ENCODE results near the gene MARCHF2. TPM values are rescaled to one million over a fixed set of nuclear protein-coding genes. Genes with fewer than 3 reads are reported as not detected.
"Not testable (repeated sequence)": the region's sequence is repeated elsewhere in the genome, so short reads cannot be mapped to it uniquely, and the experiment has no call there.

Gene MARCHF2
- total and polyA plus RNA-seq, 4 donors = 50.1 to 70.5 (median 61.7) TPM

GRCh38 chr19:8371011-8371804 is 41.9 kb upstream of the MARCHF2 start:
- Histone ChIP-seq H3K27ac (ENCODE audit: low read depth in 1 of 2, low read length in 2 of 2) (no peak overlapping the region), H3K9me3 (ENCODE audit: control insufficient read depth, low read length) (no peaks in the 10 kb centered on the region), H3K36me3 (ENCODE audit: control insufficient read depth in 1 of 2, insufficient read depth in 2 of 2, low read length in 1 of 2) (no peaks in the 10 kb centered on the region), H3K27me3 (ENCODE audit: control insufficient read depth in 1 of 2, insufficient read depth in 2 of 2, low read length in 1 of 2) (no peaks in the 10 kb centered on the region), H3K4me3 (ENCODE audit: low read length in 2 of 2) (no peak overlapping the region), H3K4me1 (ENCODE audit: control insufficient read depth in 1 of 2, insufficient read depth in 2 of 2, low read length in 2 of 2) (no peaks in the 10 kb centered on the region)
- DNase-seq (no peak), ATAC-seq (ENCODE audit: low FRiP score) (no peak)
- 92 to 93% methylated on average over 28 of the region's 28 CpGs for WGBS, 2 donors
- intact Hi-C loops (cut with DNase I) = no loop called here

DNA sequence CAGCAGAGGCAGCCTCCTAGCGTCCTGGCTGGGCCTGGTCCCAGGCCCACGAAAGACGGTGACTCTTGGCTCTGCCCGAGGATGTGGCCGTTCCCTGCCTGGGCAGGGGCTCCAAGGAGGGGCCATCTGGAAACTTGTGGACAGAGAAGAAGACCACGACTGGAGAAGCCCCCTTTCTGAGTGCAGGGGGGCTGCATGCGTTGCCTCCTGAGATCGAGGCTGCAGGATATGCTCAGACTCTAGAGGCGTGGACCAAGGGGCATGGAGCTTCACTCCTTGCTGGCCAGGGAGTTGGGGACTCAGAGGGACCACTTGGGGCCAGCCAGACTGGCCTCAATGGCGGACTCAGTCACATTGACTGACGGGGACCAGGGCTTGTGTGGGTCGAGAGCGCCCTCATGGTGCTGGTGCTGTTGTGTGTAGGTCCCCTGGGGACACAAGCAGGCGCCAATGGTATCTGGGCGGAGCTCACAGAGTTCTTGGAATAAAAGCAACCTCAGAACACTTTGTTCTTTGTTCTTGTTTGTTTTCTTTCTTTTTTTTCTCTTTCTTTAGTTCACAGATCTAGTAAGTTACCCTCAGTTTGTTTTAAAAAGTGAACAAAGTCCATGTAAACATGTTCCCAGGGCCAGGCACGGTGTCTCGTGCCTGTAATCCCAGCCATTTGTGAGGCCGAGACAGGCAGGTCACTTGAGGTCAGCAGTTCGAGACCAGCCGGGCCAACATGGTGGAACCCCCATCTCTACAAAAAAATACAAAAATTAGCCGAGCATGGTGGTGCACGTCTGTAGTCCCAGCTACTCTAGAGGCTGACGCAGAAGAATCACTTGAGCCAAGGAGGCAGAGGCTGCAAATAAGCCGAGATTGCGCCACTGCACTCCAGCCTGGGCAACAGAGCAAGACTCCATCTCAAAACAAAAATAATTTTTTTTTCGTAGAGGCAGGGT is 39.0 kb upstream of the MARCHF2 start:
- Histone ChIP-seq H3K9me3 (ENCODE audit: control insufficient read depth, low read length) (no peaks in the 10 kb centered on the region), H3K27ac (ENCODE audit: low read depth in 1 of 2, low read length in 2 of 2) (no peak overlapping the region), H3K36me3 (ENCODE audit: control insufficient read depth in 1 of 2, insufficient read depth in 2 of 2, low read length in 1 of 2) (no peaks in the 10 kb centered on the region), H3K27me3 (ENCODE audit: control insufficient read depth in 1 of 2, insufficient read depth in 2 of 2, low read length in 1 of 2) (no peaks in the 10 kb centered on the region), H3K4me3 (ENCODE audit: low read length in 2 of 2) (no peak overlapping the region), H3K4me1 (ENCODE audit: control insufficient read depth in 1 of 2, insufficient read depth in 2 of 2, low read length in 2 of 2) (no peaks in the 10 kb centered on the region)
- DNase-seq (peak in 1 of 2 donors; percentile 40), ATAC-seq (ENCODE audit: low FRiP score) (peak; percentile 49)
- 80 to 83% methylated on average over 26 of the region's 26 CpGs for WGBS, 2 donors
- intact Hi-C loops (cut with DNase I) = no loop called here

GRCh38 chr19:8375766-8376165 is 37.3 kb upstream of the MARCHF2 start:
- DNase-seq = peak in 1 of 2 donors; percentile 42
- 97% methylated on average over 29 to 32 of the region's 32 CpGs for WGBS, 2 donors
- H3K4me1 ChIP-seq (ENCODE audit: control insufficient read depth in 1 of 2, insufficient read depth in 2 of 2, low read length in 2 of 2); H3K27me3 ChIP-seq (ENCODE audit: control insufficient read depth in 1 of 2, insufficient read depth in 2 of 2, low read length in 1 of 2); ATAC-seq (ENCODE audit: low FRiP score); H3K9me3 ChIP-seq (ENCODE audit: control insufficient read depth, low read length); H3K4me3 ChIP-seq (ENCODE audit: low read length in 2 of 2); H3K36me3 ChIP-seq (ENCODE audit: control insufficient read depth in 1 of 2, insufficient read depth in 2 of 2, low read length in 1 of 2); intact Hi-C loops (cut with DNase I); H3K27ac ChIP-seq (ENCODE audit: low read depth in 1 of 2, low read length in 2 of 2): not testable (repeated sequence)

- ATAC-seq (ENCODE audit: low FRiP score); intact Hi-C loops (cut with DNase I): not testable (repeated sequence)
- WGBS, 2 donors = 91 to 93% methylated on average over 9 to 10 of the region's 10 CpGs
These were observed 36.6 kb upstream of the MARCHF2 start for GRCh38 chr19:8376373-8376974.

GRCh38 chr19:8377598-8377997 is 35.5 kb upstream of the MARCHF2 start:
- no peak overlapping the region for H3K27ac ChIP-seq (ENCODE audit: low read depth in 1 of 2, low read length in 2 of 2)
- H3K27me3 ChIP-seq (ENCODE audit: control insufficient read depth in 1 of 2, insufficient read depth in 2 of 2, low read length in 1 of 2) = no peaks in the 10 kb centered on the region
- 57 to 73% methylated on average over 1 of the region's 1 CpG for WGBS, 2 donors
- peak in 1 of 2 donors; percentile 12 for DNase-seq
- ATAC-seq (ENCODE audit: low FRiP score) = no peak
- H3K4me3 ChIP-seq (ENCODE audit: low read length in 2 of 2) = no peak overlapping the region
- no peaks in the 10 kb centered on the region for H3K9me3 ChIP-seq (ENCODE audit: control insufficient read depth, low read length)
- no peaks in the 10 kb centered on the region for H3K4me1 ChIP-seq (ENCODE audit: control insufficient read depth in 1 of 2, insufficient read depth in 2 of 2, low read length in 2 of 2)
- H3K36me3 ChIP-seq (ENCODE audit: control insufficient read depth in 1 of 2, insufficient read depth in 2 of 2, low read length in 1 of 2) = no peaks in the 10 kb centered on the region
- intact Hi-C loops (cut with DNase I) = no loop called here

More at GRCh38 chr19:8376373-8376974, 36.6 kb upstream of the MARCHF2 start:
- not testable (repeated sequence) for H3K4me1 ChIP-seq (ENCODE audit: control insufficient read depth in 1 of 2, insufficient read depth in 2 of 2, low read length in 2 of 2); H3K9me3 ChIP-seq (ENCODE audit: control insufficient read depth, low read length); H3K27me3 ChIP-seq (ENCODE audit: control insufficient read depth in 1 of 2, insufficient read depth in 2 of 2, low read length in 1 of 2); H3K27ac ChIP-seq (ENCODE audit: low read depth in 1 of 2, low read length in 2 of 2); H3K4me3 ChIP-seq (ENCODE audit: low read length in 2 of 2); H3K36me3 ChIP-seq (ENCODE audit: control insufficient read depth in 1 of 2, insufficient read depth in 2 of 2, low read length in 1 of 2); DNase-seq

DNA sequence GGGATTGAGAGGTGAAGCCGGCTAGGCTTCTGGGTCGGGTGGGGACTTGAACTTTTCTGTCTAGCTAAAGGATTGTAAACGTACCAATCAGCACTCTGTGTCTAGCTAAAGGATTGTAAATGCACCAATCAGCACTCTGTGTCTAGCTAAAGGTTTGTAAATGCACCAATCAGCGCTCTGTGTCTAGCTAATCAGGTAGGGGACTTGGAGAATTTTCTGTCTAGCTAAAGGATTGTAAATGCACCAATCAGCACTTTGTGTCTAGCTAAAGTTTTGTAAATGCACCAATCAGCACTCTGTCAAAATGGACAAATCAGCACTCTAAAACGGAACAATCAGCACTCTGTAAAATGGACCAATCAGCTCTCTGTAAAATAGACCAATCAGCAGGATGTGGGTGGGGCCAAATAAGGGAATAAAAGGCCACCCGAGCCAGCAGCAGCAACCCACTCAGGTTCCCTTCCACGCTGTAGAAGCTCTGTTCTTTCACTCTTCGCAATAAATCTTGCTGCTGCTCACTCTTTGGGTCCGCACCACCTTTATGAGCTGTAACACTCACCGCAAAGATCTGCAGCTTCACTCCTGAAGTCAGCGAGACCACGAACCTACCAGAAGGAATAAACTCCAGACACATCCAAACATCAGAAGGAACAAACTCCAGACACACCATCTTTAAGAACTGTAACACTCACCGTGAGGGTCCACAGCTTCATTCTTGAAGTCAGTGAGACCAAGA is 33.8 kb upstream of the MARCHF2 start:
- ATAC-seq (ENCODE audit: low FRiP score); DNase-seq; H3K4me1 ChIP-seq (ENCODE audit: control insufficient read depth in 1 of 2, insufficient read depth in 2 of 2, low read length in 2 of 2); H3K27me3 ChIP-seq (ENCODE audit: control insufficient read depth in 1 of 2, insufficient read depth in 2 of 2, low read length in 1 of 2); H3K4me3 ChIP-seq (ENCODE audit: low read length in 2 of 2); H3K36me3 ChIP-seq (ENCODE audit: control insufficient read depth in 1 of 2, insufficient read depth in 2 of 2, low read length in 1 of 2); intact Hi-C loops (cut with DNase I); H3K9me3 ChIP-seq (ENCODE audit: control insufficient read depth, low read length); H3K27ac ChIP-seq (ENCODE audit: low read depth in 1 of 2, low read length in 2 of 2): not testable (repeated sequence)
- 94 to 96% methylated on average over 13 of the region's 13 CpGs for WGBS, 2 donors

DNA sequence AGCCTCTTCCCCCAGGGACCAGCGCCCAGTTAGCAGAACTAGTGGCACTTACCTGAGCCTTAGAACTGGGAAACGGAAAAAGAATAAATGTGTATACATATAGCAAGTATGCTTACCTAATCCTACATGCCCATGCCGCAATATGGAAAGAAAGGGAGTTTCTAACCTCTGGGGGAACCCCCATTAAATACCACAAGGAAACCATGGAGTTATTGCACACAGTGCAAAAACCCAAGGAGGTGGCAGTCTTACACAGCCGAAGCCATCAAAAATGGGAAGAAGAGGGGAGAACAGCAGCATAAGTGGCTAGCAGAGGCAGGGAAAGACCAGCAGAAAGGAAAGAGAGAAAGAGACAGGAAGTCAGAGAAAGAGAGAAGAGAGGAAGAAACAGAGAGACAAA is 28.5 kb upstream of the MARCHF2 start:
- H3K27ac ChIP-seq (ENCODE audit: low read depth in 1 of 2, low read length in 2 of 2); H3K27me3 ChIP-seq (ENCODE audit: control insufficient read depth in 1 of 2, insufficient read depth in 2 of 2, low read length in 1 of 2); intact Hi-C loops (cut with DNase I); DNase-seq; ATAC-seq (ENCODE audit: low FRiP score); H3K4me1 ChIP-seq (ENCODE audit: control insufficient read depth in 1 of 2, insufficient read depth in 2 of 2, low read length in 2 of 2); H3K9me3 ChIP-seq (ENCODE audit: control insufficient read depth, low read length); H3K36me3 ChIP-seq (ENCODE audit: control insufficient read depth in 1 of 2, insufficient read depth in 2 of 2, low read length in 1 of 2); H3K4me3 ChIP-seq (ENCODE audit: low read length in 2 of 2): not testable (repeated sequence)
- WGBS, 2 donors = 80 to 92% methylated on average over 4 of the region's 4 CpGs

DNA sequence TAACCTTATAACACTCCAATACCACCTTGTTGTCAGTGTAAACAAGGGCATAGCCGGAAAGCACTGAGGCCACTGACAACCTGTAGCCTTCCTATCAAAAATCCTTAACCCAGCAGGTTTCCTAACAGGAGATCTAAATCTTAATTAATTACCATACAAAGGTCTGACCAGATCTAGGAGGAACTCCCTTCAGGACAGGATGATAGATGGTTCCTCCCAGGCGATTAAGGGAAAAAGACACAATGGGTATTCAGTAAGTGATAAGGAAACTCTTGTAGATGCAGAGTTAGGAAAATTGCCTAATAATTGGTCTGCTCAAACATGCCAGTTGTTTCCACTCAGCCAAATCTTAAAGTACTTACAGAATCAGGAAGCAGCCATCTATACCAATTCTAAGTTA is 28.0 kb upstream of the MARCHF2 start:
- H3K27ac ChIP-seq (ENCODE audit: low read depth in 1 of 2, low read length in 2 of 2); intact Hi-C loops (cut with DNase I): not testable (repeated sequence)

More for the DNA sequence above, 28.0 kb upstream of the MARCHF2 start:
- 81 to 90% methylated on average over 2 of the region's 2 CpGs for WGBS, 2 donors
- H3K36me3 ChIP-seq (ENCODE audit: control insufficient read depth in 1 of 2, insufficient read depth in 2 of 2, low read length in 1 of 2); DNase-seq; H3K27me3 ChIP-seq (ENCODE audit: control insufficient read depth in 1 of 2, insufficient read depth in 2 of 2, low read length in 1 of 2); H3K4me1 ChIP-seq (ENCODE audit: control insufficient read depth in 1 of 2, insufficient read depth in 2 of 2, low read length in 2 of 2); H3K9me3 ChIP-seq (ENCODE audit: control insufficient read depth, low read length); H3K4me3 ChIP-seq (ENCODE audit: low read length in 2 of 2); ATAC-seq (ENCODE audit: low FRiP score): not testable (repeated sequence)

Measured in aorta (tissue), 5 donors.